VCaP (cell line): ENCODE results near the gene FOXO4.

Experiments used
- H3K27ac ChIP-seq: fragments of 450-650 bp; 2 replicates; pipeline ENCODE4 v1.5.1; 2017
- TF ChIP-seq, protein P1 (sequence below): fragments of 450-650 bp; conservative IDR thresholded peaks from 2 replicates; pipeline ENCODE4 v1.5.1; 2017; ENCODE audit warnings: mild to moderate bottlenecking, moderate library complexity

FOXO4 gene

DNA sequence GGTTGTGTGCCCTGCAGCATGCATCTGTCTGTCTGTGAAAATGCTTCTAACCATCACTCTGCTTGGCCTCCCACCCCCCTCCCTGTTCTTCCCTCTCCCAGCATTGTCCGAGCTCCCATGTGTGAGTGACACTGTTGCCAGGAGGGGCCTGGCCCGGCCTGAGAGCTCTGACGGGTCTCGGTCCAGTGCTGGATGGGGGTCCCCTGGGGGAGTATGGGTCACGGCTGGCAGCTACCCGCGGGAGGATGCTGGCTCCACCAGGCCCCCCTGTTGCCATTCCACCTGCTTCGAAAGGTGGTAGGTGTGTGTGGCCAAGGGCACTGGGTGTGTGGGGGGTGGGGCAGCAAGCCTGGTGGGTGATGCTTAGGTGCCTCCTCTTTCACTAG, 52.6 kb downstream of the FOXO4 start:
- TF ChIP-seq, protein P1, sequence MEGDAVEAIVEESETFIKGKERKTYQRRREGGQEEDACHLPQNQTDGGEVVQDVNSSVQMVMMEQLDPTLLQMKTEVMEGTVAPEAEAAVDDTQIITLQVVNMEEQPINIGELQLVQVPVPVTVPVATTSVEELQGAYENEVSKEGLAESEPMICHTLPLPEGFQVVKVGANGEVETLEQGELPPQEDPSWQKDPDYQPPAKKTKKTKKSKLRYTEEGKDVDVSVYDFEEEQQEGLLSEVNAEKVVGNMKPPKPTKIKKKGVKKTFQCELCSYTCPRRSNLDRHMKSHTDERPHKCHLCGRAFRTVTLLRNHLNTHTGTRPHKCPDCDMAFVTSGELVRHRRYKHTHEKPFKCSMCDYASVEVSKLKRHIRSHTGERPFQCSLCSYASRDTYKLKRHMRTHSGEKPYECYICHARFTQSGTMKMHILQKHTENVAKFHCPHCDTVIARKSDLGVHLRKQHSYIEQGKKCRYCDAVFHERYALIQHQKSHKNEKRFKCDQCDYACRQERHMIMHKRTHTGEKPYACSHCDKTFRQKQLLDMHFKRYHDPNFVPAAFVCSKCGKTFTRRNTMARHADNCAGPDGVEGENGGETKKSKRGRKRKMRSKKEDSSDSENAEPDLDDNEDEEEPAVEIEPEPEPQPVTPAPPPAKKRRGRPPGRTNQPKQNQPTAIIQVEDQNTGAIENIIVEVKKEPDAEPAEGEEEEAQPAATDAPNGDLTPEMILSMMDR, result no peak

DNA sequence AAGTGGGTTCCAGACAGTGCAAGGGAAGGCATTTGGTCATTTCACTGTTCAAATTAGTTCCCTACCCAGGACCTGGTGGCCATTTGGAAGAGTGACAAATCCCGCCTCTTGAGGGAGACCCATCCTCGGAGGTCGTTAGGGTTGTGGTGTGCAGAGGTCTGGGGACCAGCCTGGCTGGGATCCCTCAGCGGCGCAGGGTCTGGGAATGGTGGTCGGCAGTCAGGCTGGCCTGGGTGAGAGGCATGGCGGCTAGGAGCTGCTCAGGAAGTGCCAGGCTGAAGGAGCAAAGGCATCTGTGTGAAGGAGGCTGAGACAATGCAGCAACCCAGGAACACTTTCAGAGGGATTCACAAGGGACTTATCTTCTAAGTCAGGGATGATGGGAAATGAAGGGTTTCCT, 55.7 kb downstream of the FOXO4 start:
- TF ChIP-seq, protein P1, result no peak
- H3K27ac ChIP-seq, result no peak overlapping the region

More for the DNA sequence above, 52.6 kb downstream of the FOXO4 start:
- H3K27ac ChIP-seq, result no peak overlapping the region
